HuH-7.5 (cell line): Measurements from ENCODE around the gene MRPS18A.

Experiments
- DNase-seq: peaks from one replicate; pipeline ENCODE4 v3.0.0; 2011; ENCODE audit warnings: low spot score

MRPS18A gene

DNA sequence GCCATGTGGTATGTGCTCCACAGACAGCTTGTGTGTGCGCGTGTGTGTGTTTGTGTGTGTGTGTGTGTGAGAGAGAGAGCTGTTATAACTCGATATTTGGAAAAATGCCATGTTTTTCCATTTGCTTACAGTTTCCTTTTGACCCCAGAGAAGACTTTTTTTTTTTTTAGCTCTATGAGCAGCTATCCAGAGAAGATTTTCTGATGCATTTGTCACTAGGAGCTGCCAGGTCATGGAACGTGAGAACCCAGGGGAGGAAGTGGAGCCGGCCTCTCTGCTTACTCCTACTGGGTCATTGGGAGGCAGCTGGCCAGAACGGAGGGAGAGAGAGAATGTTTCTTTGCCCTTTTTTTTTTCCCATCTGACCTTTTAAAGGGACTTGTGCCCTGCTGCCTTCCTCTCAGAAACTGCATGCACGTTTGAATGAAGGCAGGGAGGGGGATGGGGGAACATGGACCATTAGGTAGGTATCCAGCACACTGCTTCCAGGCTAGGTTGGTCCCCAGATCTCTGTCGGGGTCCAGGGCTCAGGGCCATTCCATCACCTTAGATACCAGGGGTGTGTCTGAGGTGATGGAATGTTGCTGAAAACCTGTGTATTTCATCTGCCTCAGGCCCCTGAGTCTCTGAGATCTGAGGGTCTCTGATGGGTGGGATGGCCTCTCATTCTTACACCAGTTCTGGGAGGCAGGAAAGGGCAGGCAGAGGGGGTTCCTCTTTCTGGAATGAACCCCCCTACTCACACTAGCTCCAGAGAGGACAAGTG, 11.2 kb upstream of the MRPS18A start:
- no peak for DNase-seq

DNA sequence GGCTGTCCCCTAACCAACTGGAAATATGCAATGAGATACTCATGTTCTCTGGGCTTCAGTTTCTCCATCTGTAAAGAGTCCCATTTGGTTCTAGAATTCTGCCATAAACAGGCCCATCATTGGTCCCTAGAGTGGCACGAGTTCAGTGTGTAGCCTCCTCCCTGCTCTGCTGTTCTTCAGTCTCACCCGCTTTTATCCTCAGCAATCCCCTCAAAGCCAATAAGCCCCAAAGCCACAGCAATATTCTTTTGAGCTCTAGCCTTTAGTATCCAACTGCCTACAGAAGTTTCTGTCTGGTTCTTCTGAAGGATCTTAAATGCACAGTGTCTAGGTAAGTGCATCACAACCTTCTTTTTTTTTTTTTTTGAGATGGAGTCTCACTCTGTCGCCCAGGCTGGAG, 9.8 kb upstream of the MRPS18A start:
- DNase-seq, result no peak

DNA sequence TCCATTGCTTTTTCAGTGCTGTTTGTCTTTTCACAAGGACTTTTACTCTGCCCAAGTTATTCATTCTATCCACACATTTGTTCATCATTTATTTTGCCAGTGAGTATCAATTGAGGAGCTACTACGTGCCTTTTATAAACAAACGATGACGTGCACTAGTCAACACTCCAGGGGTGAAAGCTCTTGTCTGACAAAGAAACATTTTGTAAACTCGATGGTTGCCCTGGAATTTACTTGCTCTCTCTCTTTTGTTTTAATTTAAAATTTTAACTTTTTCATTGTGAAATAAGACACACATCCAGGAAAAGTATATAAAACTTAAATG, 8.3 kb upstream of the MRPS18A start:
- no peak for DNase-seq

DNA sequence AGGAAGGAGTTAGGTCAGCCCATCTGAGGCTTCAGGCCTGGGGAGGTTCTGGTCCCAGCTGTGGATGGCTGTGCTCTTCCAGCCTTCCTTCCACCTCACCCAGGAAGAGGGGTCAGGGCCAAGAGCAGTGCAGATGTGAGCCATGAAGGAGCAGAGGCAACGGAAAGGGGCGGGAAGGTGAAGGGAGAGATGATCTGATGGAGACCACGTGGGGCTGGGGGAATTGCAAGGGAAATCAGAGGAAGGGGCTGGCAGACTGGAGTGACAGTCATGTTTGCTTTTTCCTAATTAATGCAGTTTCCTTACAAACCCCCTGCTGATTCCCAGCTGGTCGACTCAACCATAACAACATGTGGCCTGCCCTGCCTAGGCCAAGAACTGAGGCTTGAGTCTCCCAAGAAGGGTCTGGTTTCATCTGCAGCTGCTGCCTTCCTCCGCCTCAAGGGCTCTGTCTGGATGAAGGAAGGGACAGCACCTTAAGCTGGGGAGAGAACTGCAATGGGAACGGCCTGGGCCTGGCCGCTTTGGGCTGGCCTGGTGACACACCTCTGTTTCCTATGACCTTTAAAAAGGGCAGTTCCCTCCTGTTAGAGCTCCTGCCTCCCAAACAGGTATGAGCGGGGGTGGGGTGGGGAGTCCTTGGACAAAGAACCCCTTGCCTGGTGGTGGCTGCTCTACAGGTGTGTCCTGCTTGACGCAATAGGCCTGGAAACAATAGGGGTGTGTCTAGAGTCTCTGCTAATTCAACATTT, 7.8 kb upstream of the MRPS18A start:
- DNase-seq, result no peak

DNA sequence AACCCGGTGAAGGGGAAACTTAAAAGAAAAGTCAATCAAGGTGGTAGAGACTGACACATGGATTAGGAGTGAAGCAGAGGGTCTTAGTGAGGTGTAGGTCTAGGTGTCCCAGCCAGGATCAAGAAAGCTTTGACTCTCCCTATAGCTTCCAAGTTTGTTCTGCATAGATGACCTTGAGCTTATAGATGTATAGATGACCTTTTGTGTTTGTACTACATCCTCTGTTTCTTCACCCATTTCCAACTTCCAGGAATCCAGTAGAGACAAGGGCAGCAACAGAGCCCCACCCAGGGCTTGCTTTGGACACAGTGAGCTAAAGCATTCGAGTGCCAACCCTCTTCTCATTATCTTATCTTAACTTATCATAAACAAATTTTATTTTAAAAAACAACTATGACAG, 1.8 kb upstream of the MRPS18A start:
- DNase-seq, result no peak

DNA sequence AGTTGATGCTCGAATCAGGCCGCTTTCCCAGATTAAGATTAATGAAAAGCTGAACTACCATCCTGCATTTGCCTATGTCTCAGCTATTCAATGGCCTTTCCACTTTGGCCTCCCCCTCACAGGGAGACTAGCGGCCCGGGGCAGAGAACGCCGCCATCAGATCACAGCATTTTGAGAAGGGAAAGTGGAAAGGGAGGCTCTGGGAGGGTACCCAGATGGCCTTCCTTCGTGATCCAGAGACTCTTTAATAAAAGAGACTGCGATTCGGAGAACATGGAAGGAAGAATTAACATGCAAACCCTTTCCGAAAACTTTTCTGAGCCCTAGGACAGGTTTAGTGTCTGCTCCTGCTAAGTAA, 533 bp downstream of the MRPS18A start:
- no peak for DNase-seq

DNA sequence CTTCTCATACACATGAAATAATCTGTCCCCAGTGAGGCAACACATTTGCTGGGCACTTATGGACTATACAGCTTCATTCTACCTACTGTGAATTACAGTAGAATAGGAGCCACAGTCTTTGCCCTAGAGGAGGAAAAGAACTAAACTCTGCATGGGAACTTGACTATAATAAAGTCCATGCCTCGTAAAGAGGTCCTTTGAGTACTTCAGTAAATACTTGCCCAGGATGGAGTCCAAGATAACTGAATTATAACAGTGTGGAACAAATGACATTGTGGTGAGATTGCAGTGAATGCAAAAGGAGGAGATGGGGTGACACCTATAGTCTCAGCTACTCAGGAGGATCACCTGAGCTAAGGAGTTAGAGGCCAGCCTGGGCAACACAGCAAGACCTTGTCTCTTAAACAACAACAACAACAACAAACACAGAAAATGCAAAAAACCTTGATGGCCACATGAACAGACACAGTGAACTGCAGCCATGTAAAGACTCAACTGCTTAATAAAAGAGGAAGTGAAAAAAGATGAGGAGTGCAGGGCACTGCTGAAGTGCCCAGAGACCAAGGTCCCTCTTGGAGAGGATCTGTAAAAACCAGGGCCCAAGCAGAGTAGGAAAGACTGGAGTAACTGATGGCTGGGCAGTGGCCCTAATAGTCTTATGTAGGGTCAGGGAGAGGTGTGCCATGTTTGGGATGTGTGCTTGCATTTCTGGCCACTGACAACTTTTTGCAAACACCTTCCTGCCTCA, 3.7 kb downstream of the MRPS18A start:
- no peak for DNase-seq

DNA sequence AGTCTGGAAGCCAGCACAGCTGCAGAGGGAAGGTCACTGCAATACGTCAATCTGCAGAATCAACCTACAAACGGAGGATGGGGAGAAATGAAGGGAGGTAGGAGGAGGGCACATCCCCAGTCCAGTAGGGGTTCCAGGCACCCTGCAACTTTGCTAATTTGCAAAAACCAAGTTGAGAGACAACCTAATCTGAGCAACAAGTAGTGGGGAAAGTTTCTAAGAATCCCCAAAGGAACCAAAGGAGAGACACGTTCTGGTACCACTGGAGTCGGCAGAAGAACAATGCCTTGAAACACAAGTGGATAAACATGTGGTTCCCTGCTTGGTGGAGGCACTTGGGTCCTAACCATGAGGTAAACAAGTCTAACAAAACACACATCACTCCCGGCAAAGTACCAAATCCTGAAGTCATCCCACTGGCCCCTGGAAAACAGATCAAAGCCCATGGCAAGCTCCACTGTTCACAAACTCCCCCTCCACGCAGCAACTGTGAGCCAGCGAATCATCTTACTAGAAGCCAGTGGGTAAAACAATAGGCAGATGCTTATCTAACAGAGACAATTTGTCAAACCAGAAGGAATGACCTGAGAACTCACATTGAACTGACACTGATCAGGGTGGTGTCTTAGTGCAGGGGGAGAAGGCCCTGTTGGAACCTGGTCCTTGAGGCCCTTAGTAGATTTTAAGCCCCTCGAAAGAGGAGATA, 4.7 kb downstream of the MRPS18A start:
- DNase-seq, result no peak

DNA sequence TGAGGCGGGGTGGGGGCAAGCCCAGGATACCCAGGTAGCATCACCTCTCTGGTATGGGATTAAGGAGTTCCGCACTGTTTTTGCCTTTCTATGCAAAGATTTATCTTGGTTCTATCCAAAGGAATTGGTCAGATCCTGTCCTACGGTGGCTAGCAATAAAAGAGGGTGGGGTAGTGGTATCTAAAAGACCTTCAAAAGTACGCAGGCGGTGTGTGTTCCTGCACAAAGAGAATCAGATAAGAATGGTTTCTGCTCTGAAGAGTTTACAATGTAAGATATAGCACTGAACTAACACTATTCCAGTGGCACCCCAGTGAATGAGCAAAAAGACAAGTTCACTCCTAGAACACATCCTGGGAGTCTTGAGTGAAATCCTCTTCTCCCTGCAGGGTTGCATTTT, 6.3 kb downstream of the MRPS18A start:
- no peak for DNase-seq

DNA sequence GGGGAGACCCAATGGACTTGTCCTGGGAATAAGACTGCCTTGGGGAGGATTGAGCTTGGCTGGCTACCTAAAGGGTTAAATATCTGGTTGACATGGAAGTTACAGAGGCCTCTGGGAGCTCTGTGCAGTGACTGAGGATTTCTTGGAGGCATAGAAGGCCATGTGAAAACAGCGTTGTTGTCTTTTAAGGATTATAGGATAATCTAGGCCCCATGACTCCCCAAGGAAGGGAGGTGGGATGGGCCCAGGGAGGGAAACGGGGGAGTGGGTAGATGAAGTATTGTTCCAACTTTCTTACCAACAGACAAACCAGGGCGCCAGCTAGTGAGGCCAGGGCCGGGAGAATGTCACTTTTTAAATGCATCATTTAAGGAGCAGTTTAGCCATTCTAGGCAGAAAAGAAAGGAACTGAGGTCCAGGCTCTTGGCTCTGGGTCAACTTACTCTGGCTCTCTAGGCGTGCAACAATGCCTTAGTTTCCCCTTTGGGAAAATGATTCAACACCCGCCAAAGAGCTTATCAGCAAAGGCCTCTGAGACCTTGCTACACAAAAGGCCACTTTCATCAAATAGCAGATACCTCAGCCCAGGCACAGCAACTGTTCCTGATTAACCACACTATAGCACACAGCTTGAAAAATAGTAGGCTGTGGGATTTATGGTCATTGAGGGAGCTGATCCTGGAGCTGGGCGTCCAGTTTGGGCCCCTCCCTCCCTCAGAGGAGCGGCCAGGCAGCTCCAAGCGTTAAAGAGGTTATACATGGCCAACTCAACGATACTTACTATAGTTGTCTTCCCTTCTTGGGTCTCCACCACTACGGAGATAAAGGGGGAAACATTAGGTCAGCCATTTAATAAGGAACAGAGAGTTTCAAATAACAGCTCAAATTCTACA, 7.0 kb downstream of the MRPS18A start:
- no peak for DNase-seq

DNA sequence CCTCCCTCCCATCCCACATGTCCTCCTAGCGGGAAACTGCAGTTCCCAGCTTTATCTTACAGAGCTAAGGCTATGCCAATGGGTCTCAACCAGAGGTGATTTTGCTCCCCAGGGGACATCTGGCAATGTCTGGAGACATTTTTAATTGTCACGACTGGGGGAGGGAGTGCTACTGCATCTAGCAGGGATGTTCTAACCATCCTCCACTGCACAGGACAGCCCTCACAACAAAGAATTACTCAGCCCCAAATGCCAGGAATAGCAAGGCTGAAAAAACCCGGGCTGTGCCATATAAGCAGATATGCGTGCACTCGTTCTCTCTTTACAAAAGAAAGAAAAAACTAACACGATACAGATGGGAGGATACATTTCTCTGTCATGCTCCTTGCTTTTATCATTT, 8.5 kb downstream of the MRPS18A start:
- DNase-seq, result no peak

DNA sequence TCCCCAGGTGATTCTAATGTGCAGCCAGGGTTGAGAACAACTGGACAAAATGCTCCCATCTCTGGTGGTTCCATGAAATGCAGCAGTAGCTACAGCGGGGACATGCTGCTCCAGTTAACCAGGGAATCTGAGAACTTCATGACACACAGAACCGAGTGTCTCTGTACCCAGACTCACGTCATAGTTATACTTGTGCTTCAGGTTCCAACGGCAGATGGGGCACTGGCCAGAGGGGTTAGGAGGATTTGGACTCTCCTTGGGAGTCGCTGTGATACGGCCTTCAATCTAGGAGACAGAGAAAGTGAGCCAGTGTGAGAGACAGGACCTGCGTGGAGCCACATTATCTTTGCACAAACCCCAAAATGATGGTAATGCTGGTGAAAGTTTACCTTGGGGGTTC, 9.2 kb downstream of the MRPS18A start:
- DNase-seq, result no peak

DNA sequence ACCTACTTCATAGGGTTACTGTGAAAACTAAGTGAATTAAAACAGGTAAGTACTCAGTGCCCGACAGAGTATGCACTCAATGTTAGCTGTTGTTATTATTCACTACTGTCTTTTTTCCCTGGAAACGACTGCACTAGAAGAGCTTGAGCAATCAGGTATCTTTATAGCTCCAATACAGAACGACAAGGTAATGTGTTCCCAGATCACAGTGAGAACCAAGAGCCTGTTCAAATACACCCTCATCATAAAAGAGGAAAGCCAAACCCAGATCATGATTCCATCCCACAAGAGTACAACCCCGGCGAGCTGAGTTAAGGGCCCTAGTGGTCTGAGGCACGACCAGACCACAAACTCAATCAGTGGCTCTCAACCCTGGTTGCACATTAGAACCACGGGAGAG, 9.8 kb downstream of the MRPS18A start:
- no peak for DNase-seq

DNA sequence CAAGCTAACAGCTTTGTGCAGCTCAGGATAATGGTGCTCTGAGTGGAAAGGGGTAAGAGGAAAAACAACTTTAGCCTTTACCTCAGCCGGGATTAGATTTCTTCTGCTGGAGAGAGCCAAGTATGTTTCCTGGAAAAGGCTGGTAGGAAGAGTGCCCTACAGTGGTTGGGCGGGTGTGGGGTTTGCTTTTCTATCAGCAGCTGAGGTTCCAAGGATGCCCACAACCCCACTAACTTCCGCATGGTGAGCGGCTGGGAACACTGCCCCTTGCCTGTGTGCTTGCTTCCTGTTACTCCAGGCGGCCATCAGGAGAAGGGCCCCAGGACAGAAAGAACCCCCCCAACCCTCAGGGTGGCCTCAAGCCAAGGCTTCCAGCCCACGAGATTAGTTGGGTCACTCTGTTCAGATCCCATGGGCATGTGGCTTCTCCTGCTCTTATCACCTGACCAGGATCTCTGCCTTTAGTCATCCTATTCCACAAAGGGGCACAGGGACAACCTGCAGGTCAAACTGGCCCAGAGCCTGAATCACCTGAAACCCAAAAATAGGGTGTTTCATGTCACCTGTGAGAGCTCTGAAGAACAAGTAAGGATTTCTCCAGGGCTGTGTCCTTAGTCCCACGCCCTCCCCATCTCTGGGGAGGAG, 10.5 kb downstream of the MRPS18A start:
- DNase-seq, result no peak

DNA sequence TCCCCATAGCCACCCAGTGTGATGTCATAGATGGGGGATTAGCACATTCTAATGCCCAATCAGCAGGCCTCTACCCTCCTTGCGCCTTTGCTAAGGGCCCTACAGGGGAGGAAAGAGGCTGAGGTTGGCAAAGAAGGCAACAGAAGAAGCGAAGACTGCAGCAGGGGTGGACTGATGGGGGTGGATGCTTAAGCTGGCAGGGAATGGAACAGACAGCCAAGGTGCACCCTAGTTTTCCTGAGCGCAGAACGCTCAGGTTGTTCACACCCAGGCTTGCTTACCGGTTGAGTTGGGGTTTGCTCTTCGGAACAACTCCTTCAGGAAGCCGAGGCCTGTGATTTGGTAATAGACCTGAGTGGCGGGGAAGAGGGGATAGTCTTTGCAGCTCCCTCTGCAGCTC, 12.7 kb downstream of the MRPS18A start:
- no peak for DNase-seq

DNA sequence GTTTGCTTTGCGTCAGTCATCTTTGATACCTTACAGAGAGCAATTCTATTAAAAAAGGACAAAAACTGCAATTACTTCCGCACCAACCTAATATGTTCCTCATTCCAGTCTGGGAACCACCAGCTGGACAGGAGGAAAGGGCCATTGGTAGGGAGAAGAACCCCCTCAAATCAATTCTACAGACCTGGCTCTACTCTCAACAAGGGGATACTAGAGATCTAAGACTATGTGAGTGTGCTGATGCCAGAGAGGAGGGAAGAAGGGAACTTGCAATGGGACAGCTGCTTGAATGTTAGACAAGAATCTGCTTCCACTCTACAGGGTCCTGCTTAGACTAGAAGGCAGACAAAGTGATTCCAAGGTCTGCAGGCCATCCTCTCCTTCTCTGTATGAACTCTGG, 13.3 kb downstream of the MRPS18A start:
- DNase-seq, result no peak

DNA sequence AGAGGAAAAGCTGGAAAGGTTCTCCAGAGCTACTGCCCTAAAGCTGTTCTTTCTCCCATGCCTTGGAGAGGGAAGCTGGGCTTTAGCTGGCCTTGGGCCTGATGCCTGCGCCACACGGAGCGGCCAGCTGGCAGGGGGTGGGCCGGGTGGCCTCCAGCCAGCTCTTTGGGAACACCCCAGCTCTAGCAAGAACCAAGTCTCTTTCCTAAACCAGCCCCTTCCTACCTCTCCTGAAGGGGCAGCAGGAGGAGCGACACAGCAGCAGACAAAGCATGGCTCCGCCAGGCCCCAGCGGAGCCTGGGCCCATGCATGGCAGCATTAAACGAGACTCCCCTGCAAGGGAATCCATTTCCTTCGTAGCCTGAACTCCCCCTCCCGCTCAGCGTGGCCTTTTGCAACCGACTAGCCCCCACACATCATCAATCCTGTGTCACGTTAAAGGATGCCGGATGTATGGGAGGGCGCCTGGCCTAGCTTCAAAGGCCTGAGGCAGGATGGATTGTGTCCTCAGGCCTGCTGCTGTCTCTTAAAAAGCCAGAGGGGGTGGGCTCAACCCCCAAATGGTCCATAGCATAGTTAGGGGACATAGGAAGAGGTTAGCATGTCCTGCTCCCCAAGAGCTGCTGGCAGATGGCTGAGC, 14.0 kb downstream of the MRPS18A start:
- no peak for DNase-seq

DNA sequence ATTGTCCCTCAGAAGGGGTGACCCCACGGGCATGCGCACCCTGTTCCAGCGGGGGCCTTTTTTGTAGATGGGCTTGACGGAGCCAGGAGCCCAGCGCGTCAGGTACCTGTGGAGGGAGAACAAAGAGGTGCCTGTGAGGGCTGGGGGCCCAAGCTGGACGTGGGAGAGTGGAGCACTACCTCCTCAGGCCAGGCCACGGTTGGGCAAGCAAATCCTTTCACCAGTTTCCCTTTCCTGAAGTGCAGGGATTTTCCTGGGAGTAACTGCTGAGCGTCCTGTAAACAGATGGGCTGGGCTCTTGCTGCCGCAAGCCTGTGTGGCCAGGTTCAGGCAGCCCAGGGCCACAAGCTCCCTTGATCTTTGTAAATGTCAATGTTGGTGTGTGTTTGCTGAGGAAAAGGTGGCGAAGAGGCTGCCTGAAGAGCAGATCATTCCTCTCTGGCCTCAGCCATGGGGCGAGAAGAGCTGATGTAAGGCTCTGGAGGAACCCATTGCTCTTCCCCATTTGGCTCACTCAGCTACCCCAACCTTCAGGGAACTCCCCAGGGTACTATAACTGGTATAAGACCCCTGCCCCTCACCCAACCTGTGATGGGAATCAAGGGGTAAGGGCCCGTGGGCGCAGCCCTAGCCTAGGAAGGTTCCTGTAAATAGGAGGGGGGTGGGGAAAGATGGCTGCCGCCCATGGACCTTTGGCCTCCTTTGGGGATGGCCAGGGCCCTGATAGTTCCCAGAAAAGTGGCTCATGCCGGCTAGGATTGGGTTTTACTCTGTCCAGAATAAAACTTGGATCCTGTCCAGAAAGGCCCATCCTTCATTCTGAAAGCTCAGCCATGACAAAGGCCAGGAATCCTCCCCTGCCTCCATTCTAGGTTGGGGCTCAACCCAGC, 15.5 kb downstream of the MRPS18A start:
- no peak for DNase-seq

DNA sequence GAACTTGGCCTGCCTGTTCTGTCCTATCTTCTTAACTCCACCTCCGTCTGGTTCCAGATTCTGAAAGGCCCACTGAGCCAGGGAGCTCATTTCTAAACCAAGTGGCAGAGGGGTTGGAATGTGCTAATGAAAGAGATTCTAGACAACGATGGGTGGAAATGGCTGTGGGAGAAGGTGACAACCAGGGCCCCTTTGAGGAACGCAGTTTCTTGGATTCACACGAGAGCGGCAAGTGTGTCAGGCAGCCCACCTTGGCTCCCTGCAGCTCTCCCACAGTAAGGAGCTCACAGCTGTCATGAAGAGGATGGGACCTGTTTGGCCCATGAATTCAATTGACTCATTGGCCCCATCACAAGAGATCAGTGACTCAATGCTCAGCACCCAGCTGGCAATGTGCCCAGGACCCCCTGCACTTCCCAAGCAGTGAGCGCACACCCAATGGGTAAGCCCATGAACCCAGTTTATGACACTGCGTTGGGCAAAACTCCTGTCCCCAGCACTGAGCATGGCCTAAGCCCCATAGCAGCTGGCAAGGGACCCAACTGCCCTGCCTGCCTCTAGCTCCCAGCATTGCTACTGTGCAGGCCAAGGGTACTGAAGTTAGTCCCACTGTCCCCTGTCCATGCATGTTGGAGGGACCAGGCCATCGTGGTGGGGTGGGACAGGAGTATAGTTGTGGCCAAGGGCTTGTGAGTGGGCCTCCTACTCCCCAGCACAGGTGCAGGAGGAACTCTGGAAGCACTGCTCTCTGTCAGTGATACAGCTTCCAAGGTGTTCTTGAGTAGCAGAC, 16.4 kb downstream of the MRPS18A start:
- DNase-seq, result no peak
